ENCODE data around the gene EDA.

Gene EDA

DNA sequence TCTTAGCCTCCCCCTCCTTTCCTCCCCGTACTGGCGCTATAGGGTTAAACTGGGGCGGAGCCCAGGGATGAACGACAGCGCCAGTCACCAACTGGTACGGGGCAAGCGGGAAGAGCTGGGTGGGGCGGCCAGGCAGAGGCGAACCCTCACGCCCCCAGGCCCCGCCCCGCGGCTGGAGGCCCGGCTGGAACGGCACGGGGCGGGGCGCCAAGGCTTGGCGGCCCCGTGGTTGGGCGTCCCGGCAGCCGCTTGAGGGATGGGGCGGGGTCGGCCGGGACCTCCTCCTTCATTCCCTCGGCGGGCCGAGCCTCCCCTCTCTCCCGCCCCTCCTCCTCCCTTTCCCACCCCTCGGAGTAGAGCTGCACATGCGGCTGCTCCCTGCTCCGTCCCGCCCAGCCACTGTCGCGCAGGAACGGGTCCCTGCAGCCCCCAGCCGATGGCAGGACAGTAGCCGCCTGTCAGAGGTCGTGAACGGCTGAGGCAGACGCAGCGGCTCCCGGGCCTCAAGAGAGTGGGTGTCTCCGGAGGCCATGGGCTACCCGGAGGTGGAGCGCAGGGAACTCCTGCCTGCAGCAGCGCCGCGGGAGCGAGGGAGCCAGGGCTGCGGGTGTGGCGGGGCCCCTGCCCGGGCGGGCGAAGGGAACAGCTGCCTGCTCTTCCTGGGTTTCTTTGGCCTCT lies at the start of gene EDA:
Gene EDA, plus strand, starts transcription at position 335 of the 678 bp plus-strand sequence.
- DNase-seq (ENCODE audit: extremely low read depth, low read depth) = no peak
- TF ChIP-seq CTCF (IDR thresholded peaks at IDR 0.05; ENCODE audit: low read depth, low read length, missing control alignments) = no peak
- H3K4me3 ChIP-seq (replicated peaks; ENCODE audit: low read depth, low read length) = no peak within 1 kb of the TSS

GRCh38 chrX:69568828-69569227 lies 47.1 kb upstream of the EDA start:
- no peak for DNase-seq (ENCODE audit: extremely low read depth, low read depth)
- no peak for TF ChIP-seq CTCF (IDR thresholded peaks at IDR 0.05; ENCODE audit: low read depth, low read length, missing control alignments)
- H3K4me3 ChIP-seq (replicated peaks; ENCODE audit: low read depth, low read length) = no peak overlapping the region

DNA sequence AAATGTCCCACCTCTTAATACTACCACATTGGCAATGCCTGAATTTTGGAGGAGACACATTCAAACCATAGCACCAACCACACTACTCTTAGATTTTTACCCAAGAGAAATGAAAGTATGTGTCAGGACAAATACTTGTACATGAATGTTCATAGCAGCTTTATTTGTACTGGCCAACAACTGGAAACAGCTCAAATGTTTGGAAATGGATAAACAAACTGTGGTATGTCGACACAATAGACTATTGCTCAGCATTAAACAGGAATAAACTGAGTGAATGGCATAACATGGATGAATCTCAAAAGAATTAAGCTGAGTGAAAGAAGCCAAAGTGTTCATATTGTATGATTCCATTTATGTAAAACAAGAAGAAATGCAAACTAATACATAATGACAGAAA lies 18.5 kb upstream of the EDA start:
- no peak for DNase-seq (ENCODE audit: extremely low read depth, low read depth)
- TF ChIP-seq CTCF (IDR thresholded peaks at IDR 0.05; ENCODE audit: low read depth, low read length, missing control alignments) = no peak
- H3K4me3 ChIP-seq (replicated peaks; ENCODE audit: low read depth, low read length) = no peak overlapping the region

DNA sequence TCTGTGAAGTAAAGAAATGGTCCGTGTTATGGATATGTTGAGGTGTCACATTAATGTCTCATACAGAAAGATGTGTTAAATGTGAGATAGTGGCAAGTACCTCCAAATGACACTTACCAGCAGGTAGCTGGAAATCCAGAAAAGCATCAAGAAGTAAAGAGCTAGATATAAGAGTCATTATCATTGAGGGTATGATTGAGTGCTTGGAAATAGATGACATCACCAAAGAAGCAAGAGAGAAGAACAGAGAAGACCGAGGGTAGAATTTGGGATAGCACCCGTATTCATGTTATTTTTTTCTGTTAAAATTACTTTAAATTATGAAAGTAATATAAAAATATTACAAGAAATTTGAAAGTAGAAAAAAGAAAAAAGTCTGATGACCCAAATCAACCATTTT lies 15.7 kb upstream of the EDA start:
- DNase-seq (ENCODE audit: extremely low read depth, low read depth) = no peak
- H3K4me3 ChIP-seq (replicated peaks; ENCODE audit: low read depth, low read length) = no peak overlapping the region
- TF ChIP-seq CTCF (IDR thresholded peaks at IDR 0.05; ENCODE audit: low read depth, low read length, missing control alignments) = no peak

GRCh38 chrX:69603566-69604194 lies 12.2 kb upstream of the EDA start:
- no peak overlapping the region for H3K4me3 ChIP-seq (replicated peaks; ENCODE audit: low read depth, low read length)
- no peak for TF ChIP-seq CTCF (IDR thresholded peaks at IDR 0.05; ENCODE audit: low read depth, low read length, missing control alignments)
- DNase-seq (ENCODE audit: extremely low read depth, low read depth) = peak; percentile 12

GRCh38 chrX:69605521-69605920 lies 10.4 kb upstream of the EDA start:
- no peak overlapping the region for H3K4me3 ChIP-seq (replicated peaks; ENCODE audit: low read depth, low read length)
- no peak for TF ChIP-seq CTCF (IDR thresholded peaks at IDR 0.05; ENCODE audit: low read depth, low read length, missing control alignments)
- DNase-seq (ENCODE audit: extremely low read depth, low read depth) = no peak

All from HFF-Myc (cell line).